Neuronal stem cell (in vitro differentiated cells): ENCODE data around the gene DACT2.

Experiments
- DNase-seq: peaks from one replicate; pipeline ENCODE4 v3.0.0-alpha.2; 2013; ENCODE audit warnings: low spot score
- H2AFZ ChIP-seq: one replicate; pipeline ENCODE4 v1.6.1; 2013; ENCODE audit warnings: mild to moderate bottlenecking, low read length, inconsistent platforms
- H2AK5ac ChIP-seq: 2 replicates; pipeline ENCODE4 v1.6.1; 2013; ENCODE audit warnings: low read depth, mild to moderate bottlenecking, inconsistent platforms, low read length, moderate library complexity, mixed read lengths
- H2BK120ac ChIP-seq: 2 replicates; pipeline ENCODE4 v1.6.1; 2013; ENCODE audit warnings: low read depth, mild to moderate bottlenecking, inconsistent platforms, low read length, moderate library complexity, mixed read lengths
- H2BK12ac ChIP-seq: one replicate; pipeline ENCODE4 v1.6.1; 2013; ENCODE audit warnings: low read length, inconsistent platforms
- H2BK15ac ChIP-seq: 2 replicates; pipeline ENCODE4 v1.6.1; 2013; ENCODE audit warnings: mild to moderate bottlenecking, low read length, inconsistent platforms, mixed read lengths
- H2BK5ac ChIP-seq: one replicate; pipeline ENCODE4 v1.6.1; 2013; ENCODE audit warnings: inconsistent platforms, mild to moderate bottlenecking, low read length, moderate library complexity
- H3K14ac ChIP-seq: one replicate; pipeline ENCODE4 v1.6.1; 2013; ENCODE audit warnings: low read length, inconsistent platforms
- H3K18ac ChIP-seq: 2 replicates; pipeline ENCODE4 v1.6.1; 2013; ENCODE audit warnings: low read length, inconsistent platforms
- H3K23ac ChIP-seq: 2 replicates; pipeline ENCODE4 v1.6.1; 2013; ENCODE audit warnings: low read depth, mild to moderate bottlenecking, mixed read lengths, low read length, inconsistent platforms; ENCODE audit not compliant: poor library complexity
- H3K27ac ChIP-seq: replicated peaks from 3 replicates; pipeline ENCODE4 v1.5.1; 2013; ENCODE audit warnings: low read length, inconsistent platforms
- H3K27me3 ChIP-seq, 3 experiments: 2 replicates each; pipeline ENCODE4 v1.6.1; 2013; ENCODE audit warnings: low read length in 3 of 3, mild to moderate bottlenecking in 2 of 3, inconsistent platforms in 1 of 3, low read depth in 1 of 3, mixed read lengths in 1 of 3, moderate library complexity in 1 of 3; ENCODE audit not compliant: control insufficient read depth in 3 of 3, insufficient read depth in 3 of 3
- H3K36me3 ChIP-seq, 2 donors: replicated peaks in 1 of 2; 2 replicates each; pipeline ENCODE4 v1.6.1; 2013; ENCODE audit warnings: low read length in 2 of 2; ENCODE audit not compliant: control insufficient read depth in 2 of 2, insufficient read depth in 2 of 2
- H3K4ac ChIP-seq: 2 replicates; pipeline ENCODE4 v1.6.1; 2013; ENCODE audit warnings: inconsistent platforms, mild to moderate bottlenecking, low read length, moderate library complexity
- H3K4me1 ChIP-seq, 2 donors: 1 replicate in 1 of 2; 2 replicates in 1 of 2; pipeline ENCODE4 v1.6.1; 2013; ENCODE audit warnings: low read length in 2 of 2, low read depth in 1 of 2; ENCODE audit not compliant: control insufficient read depth in 2 of 2, insufficient read depth in 1 of 2
- H3K4me2 ChIP-seq: one replicate; pipeline ENCODE4 v1.6.1; 2013; ENCODE audit warnings: mild to moderate bottlenecking, low read length, inconsistent platforms; ENCODE audit not compliant: insufficient read depth, poor library complexity, severe bottlenecking
- H3K4me3 ChIP-seq, 2 donors: 2 replicates each; pipeline ENCODE4 v1.5.1; 2013; ENCODE audit warnings: low read length in 2 of 2, mild to moderate bottlenecking in 2 of 2, inconsistent platforms in 1 of 2, moderate library complexity in 1 of 2
- H3K79me1 ChIP-seq: one replicate; pipeline ENCODE4 v1.6.1; 2013; ENCODE audit warnings: low read depth, mild to moderate bottlenecking, inconsistent platforms, low read length, moderate library complexity
- H3K9ac ChIP-seq: one replicate; pipeline ENCODE4 v1.6.1; 2013; ENCODE audit warnings: mild to moderate bottlenecking, low read depth, low read length, inconsistent platforms; ENCODE audit not compliant: poor library complexity
- H3K9me3 ChIP-seq, 2 donors: replicated peaks in 1 of 2; 2 replicates each; pipeline versions ENCODE3 to v1.6.1; 2013; ENCODE audit warnings: low read length in 2 of 2, mild to moderate bottlenecking in 2 of 2, inconsistent platforms in 1 of 2, low read depth in 1 of 2, mixed read lengths in 1 of 2, moderate library complexity in 1 of 2; ENCODE audit not compliant: control insufficient read depth in 2 of 2, insufficient read depth in 1 of 2
- H4K8ac ChIP-seq: one replicate; pipeline ENCODE4 v1.6.1; 2013; ENCODE audit warnings: low read depth, mild to moderate bottlenecking, inconsistent platforms, low read length, moderate library complexity
- H4K91ac ChIP-seq: one replicate; pipeline ENCODE4 v1.6.1; 2013; ENCODE audit warnings: low read length, low read depth, mild to moderate bottlenecking, inconsistent platforms; ENCODE audit not compliant: poor library complexity
- WGBS, 2 donors: extraction: QIAGEN DNeasy Blood & Tissue Kit; methylation state at CpG; one replicate each; pipeline ENCODE4 v1.1.7; 2013; ENCODE audit warnings: missing lambda C conversion rate in 2 of 2, mixed read lengths in 1 of 2; ENCODE audit not compliant: insufficient read length in 2 of 2, insufficient replicate concordance in 1 of 2; ENCODE audit errors: extremely low coverage in 2 of 2; 5-methylcytosine and 5-hydroxymethylcytosine counted together

DACT2 gene

GRCh38 chr6:168258795-168259194, 60.8 kb downstream of the DACT2 start:
- peaks cover 0 to 1% of the 10 kb centered on the region in 2 donors for H3K4me1 ChIP-seq

GRCh38 chr6:168256940-168257339, 62.6 kb downstream of the DACT2 start:
- Histone ChIP-seq H3K4me3 (no peak overlapping the region), H4K8ac (no peak overlapping the region), H3K4ac (no peak overlapping the region), H3K9ac (no peak overlapping the region), H2BK12ac (no peak overlapping the region), H3K27ac (no peak overlapping the region), H2BK120ac (no peak overlapping the region), H2BK5ac (no peak overlapping the region), H3K14ac (no peak overlapping the region), H3K18ac (no peak overlapping the region), H3K9me3 (peaks cover 3 to 12% of the 10 kb centered on the region in 2 donors), H3K4me2 (no peak overlapping the region), H3K27me3 (no peaks in the 10 kb centered on the region), H3K36me3 (no peaks in the 10 kb centered on the region), H3K4me1 (peaks cover 1 to 2% of the 10 kb centered on the region in 2 donors), H4K91ac (no peak overlapping the region), H2AK5ac (no peak overlapping the region), H3K79me1 (no peaks in the 10 kb centered on the region), H2AFZ (no peak overlapping the region), H2BK15ac (no peak overlapping the region), H3K23ac (no peak overlapping the region)
- no peak for DNase-seq

More at GRCh38 chr6:168258795-168259194, 60.8 kb downstream of the DACT2 start:
- Histone ChIP-seq H2BK15ac (no peak overlapping the region), H3K27ac (no peak overlapping the region), H2BK5ac (no peak overlapping the region), H4K8ac (no peak overlapping the region), H3K79me1 (no peaks in the 10 kb centered on the region), H2BK120ac (no peak overlapping the region), H3K4me2 (no peak overlapping the region), H4K91ac (no peak overlapping the region), H3K4me3 (no peak overlapping the region), H3K9ac (no peak overlapping the region), H3K36me3 (no peaks in the 10 kb centered on the region), H3K9me3 (peaks cover 3 to 12% of the 10 kb centered on the region in 2 donors), H2AK5ac (no peak overlapping the region), H3K23ac (no peak overlapping the region), H3K14ac (no peak overlapping the region), H3K27me3 (no peaks in the 10 kb centered on the region), H3K18ac (no peak overlapping the region), H2BK12ac (no peak overlapping the region), H3K4ac (no peak overlapping the region), H2AFZ (no peak overlapping the region)
- DNase-seq: no peak
- WGBS, 2 donors: no CpG with 5 or more reads among the region's 15 CpGs
